ENCODE results near the gene LRFN3. TPM values are rescaled to one million over a fixed set of nuclear protein-coding genes. Genes with fewer than 3 reads are reported as not detected.
A peak's percentile ranks its signal among the peaks of the same experiment; 100 is the strongest.
"Not testable (repeated sequence)": the region's sequence is repeated elsewhere in the genome, so short reads cannot be mapped to it uniquely, and the experiment has no call there.

The LRFN3 gene
- total and polyA plus RNA-seq, 4 experiments from 2014 or later: 0.45 to 16.3 (median 9.0) TPM

- POLR2A ChIA-PET (ENCODE audit: partially characterized antibody): interaction anchor here (1.9 to 2.7 kb wide), 2 partner anchors 38 to 39 kb away, joined by 5 to 8 read pairs; no protein-coding TSS in a partner anchor
Measured at GRCh38 chr19:35891819-35892218, 44.4 kb upstream of the LRFN3 start.

GRCh38 chr19:35894342-35894741, 41.8 kb upstream of the LRFN3 start:
- intact Hi-C loops (cut with micrococcal nuclease): loop anchor here (10.0 kb wide), 1 partner anchor 220 kb away; the partner anchor contains the start of genes OVOL3, POLR2I and TBCB
- CTCF ChIA-PET (ENCODE audit: partially characterized antibody): interaction anchor here (1.1 to 3.8 kb wide), 3 partner anchors 13 to 38 kb away, joined by 3 to 18 read pairs (median 14); no protein-coding TSS in a partner anchor
- POLR2A ChIA-PET (ENCODE audit: partially characterized antibody): interaction anchor here (1.2 to 2.7 kb wide), 5 partner anchors 10 to 53 kb away, joined by 3 to 10 read pairs (median 4); no protein-coding TSS in a partner anchor
- no peak for DNase-seq
- H3K4me1 Mint-ChIP-seq: peaks cover 13 to 40% (median 18%) of the 10 kb centered on the region in 4 donors
- H3K36me3 ChIP-seq (ENCODE audit: insufficient read depth, low read length): peaks cover 55% of the 10 kb centered on the region
- peak overlapping the region in 3 of 7 donors; percentile 27 to 59 (median 37) for H3K27ac Mint-ChIP-seq
- no peak overlapping the region for H3K27ac ChIP-seq (ENCODE audit: low read depth, low read length)
- no peaks in the 10 kb centered on the region for H3K27me3 ChIP-seq (ENCODE audit: insufficient read depth, low read length)
- no peaks in the 10 kb centered on the region for H3K9me3 Mint-ChIP-seq
- H3K27me3 Mint-ChIP-seq: no peaks in the 10 kb centered on the region
- no peak overlapping the region for H3K4me3 Mint-ChIP-seq
- H3K4me1 ChIP-seq (ENCODE audit: insufficient read depth, low read length): peaks cover 35% of the 10 kb centered on the region
- no peak overlapping the region for H3K4me3 ChIP-seq (ENCODE audit: low read length in 2 of 2)
- H3K36me3 Mint-ChIP-seq: peaks cover 35 to 48% of the 10 kb centered on the region in 2 donors
- H3K9me3 ChIP-seq (ENCODE audit: control insufficient read depth in 1 of 2, low read length in 2 of 2): no peaks in the 10 kb centered on the region

More at GRCh38 chr19:35891819-35892218, 44.4 kb upstream of the LRFN3 start:
- CTCF ChIA-PET (ENCODE audit: partially characterized antibody): interaction anchor here (0.7 to 1.7 kb wide), 5 partner anchors 8 to 197 kb away, joined by 3 to 5 read pairs (median 3); no protein-coding TSS in a partner anchor
- Histone ChIP-seq H3K36me3 (ENCODE audit: insufficient read depth, low read length) (peaks cover 67% of the 10 kb centered on the region), H3K4me1 (ENCODE audit: insufficient read depth, low read length) (peaks cover 18% of the 10 kb centered on the region)
- not testable (repeated sequence) for H3K9me3 Mint-ChIP-seq; H3K4me3 Mint-ChIP-seq; H3K27ac ChIP-seq (ENCODE audit: low read depth, low read length); H3K27ac Mint-ChIP-seq; H3K4me3 ChIP-seq (ENCODE audit: low read length in 2 of 2); H3K27me3 Mint-ChIP-seq; H3K27me3 ChIP-seq (ENCODE audit: insufficient read depth, low read length); H3K9me3 ChIP-seq (ENCODE audit: control insufficient read depth in 1 of 2, low read length in 2 of 2); DNase-seq
- Mint-ChIP-seq H3K4me1 (peaks cover 5 to 23% (median 11%) of the 10 kb centered on the region in 4 donors), H3K36me3 (peaks cover 47 to 54% of the 10 kb centered on the region in 2 donors)
- intact Hi-C loops (cut with micrococcal nuclease): loop anchor here (10.0 kb wide), 1 partner anchor 223 kb away; the partner anchor contains the start of genes OVOL3, POLR2I and TBCB

DNA sequence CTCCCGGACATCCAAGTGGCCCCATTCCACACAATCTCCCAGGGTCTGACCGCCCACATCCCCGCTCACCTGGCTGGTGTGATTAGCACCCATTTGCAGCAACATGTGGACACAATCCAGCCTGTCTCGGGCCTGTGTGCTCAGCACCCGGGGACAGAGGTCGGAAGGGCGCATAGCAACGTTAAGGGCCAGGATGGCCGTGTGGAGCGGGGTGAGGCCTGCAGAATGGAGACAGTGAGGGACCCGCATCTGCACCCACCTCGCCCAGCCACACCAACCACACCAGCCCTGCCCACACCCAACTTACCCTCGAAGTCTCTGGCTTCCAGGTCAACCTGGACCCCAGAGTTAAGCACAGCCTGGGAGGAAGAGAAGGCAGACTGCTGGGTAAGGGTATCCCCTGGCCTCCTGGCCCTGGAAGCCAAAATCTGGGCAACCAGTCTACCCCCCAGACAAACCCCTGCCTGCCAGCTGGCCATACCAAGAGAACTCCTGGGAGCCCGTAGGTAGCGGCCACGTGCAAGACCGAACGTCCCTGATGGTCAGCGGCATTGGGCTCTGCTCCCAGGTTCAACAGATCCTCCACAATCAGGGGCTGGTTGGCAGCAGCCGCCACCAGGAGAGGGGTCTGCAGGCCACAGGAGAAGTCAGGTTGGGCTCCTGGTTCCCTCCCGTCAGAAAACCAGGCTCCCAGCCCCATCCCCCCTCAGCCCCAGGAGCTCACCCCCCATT, 40.1 kb upstream of the LRFN3 start:
- H3K27ac Mint-ChIP-seq: peak overlapping the region in 3 of 7 donors; percentile 13 to 92 (median 46)
- H3K4me1 Mint-ChIP-seq: peaks cover 10 to 43% (median 24%) of the 10 kb centered on the region in 4 donors
- Histone ChIP-seq H3K27ac (ENCODE audit: low read depth, low read length) (no peak overlapping the region), H3K9me3 (ENCODE audit: control insufficient read depth in 1 of 2, low read length in 2 of 2) (no peaks in the 10 kb centered on the region), H3K4me1 (ENCODE audit: insufficient read depth, low read length) (peaks cover 38% of the 10 kb centered on the region), H3K36me3 (ENCODE audit: insufficient read depth, low read length) (peaks cover 37% of the 10 kb centered on the region), H3K4me3 (ENCODE audit: low read length in 2 of 2) (no peak overlapping the region), H3K27me3 (ENCODE audit: insufficient read depth, low read length) (no peaks in the 10 kb centered on the region)
- no peaks in the 10 kb centered on the region for H3K9me3 Mint-ChIP-seq
- POLR2A ChIA-PET (ENCODE audit: partially characterized antibody): interaction anchor here (1.6 to 2.8 kb wide), 2 partner anchors 13 to 35 kb away, joined by 4 to 28 read pairs; no protein-coding TSS in a partner anchor
- peak overlapping the region in 6 of 8 donors; percentile 31 to 78 (median 68) for H3K4me3 Mint-ChIP-seq
- CTCF ChIA-PET (ENCODE audit: partially characterized antibody): interaction anchor here (1.9 to 3.8 kb wide), 2 partner anchors 14 to 35 kb away, joined by 9 to 14 read pairs; no protein-coding TSS in a partner anchor
- DNase-seq: no peak
- intact Hi-C loops (cut with micrococcal nuclease): loop anchor here (10.0 kb wide), 1 partner anchor 219 kb away; the partner anchor contains the start of genes OVOL3, POLR2I and TBCB
- peaks cover 24 to 39% of the 10 kb centered on the region in 2 donors for H3K36me3 Mint-ChIP-seq
- H3K27me3 Mint-ChIP-seq: no peaks in the 10 kb centered on the region

GRCh38 chr19:35896643-35897040, 39.5 kb upstream of the LRFN3 start:
- Mint-ChIP-seq H3K36me3 (peaks cover 23 to 36% of the 10 kb centered on the region in 2 donors), H3K27ac (peak overlapping the region in 2 of 7 donors; percentile 92 to 98), H3K4me3 (peak overlapping the region in 4 of 8 donors; percentile 17 to 52 (median 22)), H3K27me3 (no peaks in the 10 kb centered on the region), H3K4me1 (peaks cover 11 to 48% (median 26%) of the 10 kb centered on the region in 4 donors), H3K9me3 (no peaks in the 10 kb centered on the region)
- ChIA-PET CTCF (ENCODE audit: partially characterized antibody) (interaction anchor here (1.9 kb wide), 1 partner anchor 15 kb away, joined by 9 read pairs; no protein-coding TSS in a partner anchor), POLR2A (ENCODE audit: partially characterized antibody) (interaction anchor here (1.6 to 2.8 kb wide), 2 partner anchors 13 to 34 kb away, joined by 4 to 28 read pairs; no protein-coding TSS in a partner anchor)
- intact Hi-C loops (cut with micrococcal nuclease): loop anchor here (10.0 kb wide), 1 partner anchor 218 kb away; the partner anchor contains the start of genes OVOL3, POLR2I and TBCB
- H3K27me3 ChIP-seq (ENCODE audit: insufficient read depth, low read length): no peaks in the 10 kb centered on the region
- H3K4me3 ChIP-seq (ENCODE audit: low read length in 2 of 2): no peak overlapping the region
- H3K36me3 ChIP-seq (ENCODE audit: insufficient read depth, low read length): peaks cover 36% of the 10 kb centered on the region
- H3K9me3 ChIP-seq (ENCODE audit: control insufficient read depth in 1 of 2, low read length in 2 of 2): no peaks in the 10 kb centered on the region
- no peak for DNase-seq
- peaks cover 44% of the 10 kb centered on the region for H3K4me1 ChIP-seq (ENCODE audit: insufficient read depth, low read length)
- H3K27ac ChIP-seq (ENCODE audit: low read depth, low read length): no peak overlapping the region

DNA sequence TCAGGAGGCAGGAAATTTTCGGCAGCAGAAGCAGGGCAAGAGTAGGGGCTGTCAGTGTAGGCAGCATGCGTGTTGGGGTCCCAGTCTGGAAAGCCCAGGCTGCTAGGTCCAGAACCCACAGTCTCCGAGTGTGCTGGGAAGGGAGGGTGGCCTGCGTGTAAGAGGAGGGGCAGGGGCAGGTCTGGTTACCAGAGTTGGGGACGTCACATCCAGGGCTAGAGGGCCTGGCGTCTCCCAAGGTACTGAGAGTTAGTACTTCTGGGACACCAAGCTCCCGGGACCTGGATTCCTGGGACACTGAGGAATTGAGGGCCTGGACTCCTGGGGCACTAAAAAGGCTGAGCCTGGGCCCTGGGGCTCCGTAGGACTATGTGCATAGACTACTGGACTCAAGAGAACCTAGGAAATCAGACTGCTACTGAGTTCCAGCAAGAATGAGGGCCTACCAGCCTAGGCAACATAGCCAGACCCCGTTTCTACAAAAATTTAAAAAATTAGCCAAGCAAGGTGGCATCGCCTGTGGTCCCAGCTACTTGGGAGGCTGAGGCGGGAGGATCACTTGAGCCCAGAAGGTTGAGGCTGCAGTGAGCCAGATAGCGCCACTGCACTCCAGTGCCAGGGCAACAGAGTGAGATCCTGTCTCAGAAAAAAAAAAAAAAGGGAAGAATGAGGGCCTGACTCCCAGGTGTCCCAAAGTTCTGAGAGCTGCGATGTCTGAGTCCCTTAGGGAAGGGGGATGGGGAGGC, 38.3 kb upstream of the LRFN3 start:
- intact Hi-C loops (cut with micrococcal nuclease): loop anchor here (10.0 kb wide), 1 partner anchor 217 kb away; the partner anchor contains the start of genes OVOL3, POLR2I and TBCB
- H3K9me3 ChIP-seq (ENCODE audit: control insufficient read depth in 1 of 2, low read length in 2 of 2): no peaks in the 10 kb centered on the region
- DNase-seq: no peak
- H3K36me3 Mint-ChIP-seq: peaks cover 18 to 38% of the 10 kb centered on the region in 2 donors
- peak overlapping the region; percentile 79 to 98 (median 90) for H3K27ac Mint-ChIP-seq
- peak overlapping the region; percentile 84 to 96 for H3K4me3 ChIP-seq (ENCODE audit: low read length in 2 of 2)
- H3K4me1 Mint-ChIP-seq: peaks cover 18 to 55% (median 37%) of the 10 kb centered on the region in 4 donors
- H3K4me1 ChIP-seq (ENCODE audit: insufficient read depth, low read length): peaks cover 54% of the 10 kb centered on the region
- no peaks in the 10 kb centered on the region for H3K27me3 Mint-ChIP-seq
- H3K9me3 Mint-ChIP-seq: no peaks in the 10 kb centered on the region
- H3K4me3 Mint-ChIP-seq: peak overlapping the region; percentile 94 to 100 (median 98)
- no peaks in the 10 kb centered on the region for H3K27me3 ChIP-seq (ENCODE audit: insufficient read depth, low read length)
- peak overlapping the region; percentile 100 for H3K27ac ChIP-seq (ENCODE audit: low read depth, low read length)
- POLR2A ChIA-PET (ENCODE audit: partially characterized antibody): interaction anchor here (0.6 to 2.8 kb wide), 8 partner anchors 10 to 264 kb away, joined by 3 to 28 read pairs (median 3); no protein-coding TSS in a partner anchor
- H3K36me3 ChIP-seq (ENCODE audit: insufficient read depth, low read length): peaks cover 32% of the 10 kb centered on the region
- CTCF ChIA-PET (ENCODE audit: partially characterized antibody): interaction anchor here (0.9 to 1.9 kb wide), 3 partner anchors 15 to 33 kb away, joined by 3 to 9 read pairs (median 5); no protein-coding TSS in a partner anchor

DNA sequence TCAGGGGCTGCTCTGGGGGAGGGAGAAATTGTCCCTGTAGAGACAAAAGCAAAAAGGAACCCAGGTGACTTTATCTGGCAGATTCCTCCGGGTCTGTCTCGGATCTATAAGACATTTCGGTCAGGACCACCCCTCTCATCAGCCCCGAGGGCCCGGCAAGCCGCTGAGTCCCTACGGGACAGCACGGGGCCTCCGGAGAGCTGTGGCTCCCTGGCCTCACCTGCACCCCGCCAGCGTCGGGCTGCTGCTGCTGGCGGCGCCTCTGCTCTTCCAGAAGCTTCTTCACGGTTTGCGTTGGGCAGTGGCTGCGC, 37.7 kb upstream of the LRFN3 start:
- H3K9me3 ChIP-seq (ENCODE audit: control insufficient read depth in 1 of 2, low read length in 2 of 2): no peaks in the 10 kb centered on the region
- H3K27me3 ChIP-seq (ENCODE audit: insufficient read depth, low read length): no peaks in the 10 kb centered on the region
- no peak for DNase-seq
- peak overlapping the region; percentile 94 to 100 (median 98) for H3K4me3 Mint-ChIP-seq
- ChIA-PET CTCF (ENCODE audit: partially characterized antibody) (interaction anchor here (0.9 kb wide), 1 partner anchor 16 kb away, joined by 5 read pairs; no protein-coding TSS in a partner anchor), POLR2A (ENCODE audit: partially characterized antibody) (interaction anchor here (0.6 to 2.8 kb wide), 8 partner anchors 9 to 265 kb away, joined by 3 to 28 read pairs (median 3); no protein-coding TSS in a partner anchor)
- intact Hi-C loops (cut with micrococcal nuclease): loop anchor here (10.0 kb wide), 1 partner anchor 216 kb away; the partner anchor contains the start of genes OVOL3, POLR2I and TBCB
- no peaks in the 10 kb centered on the region for H3K27me3 Mint-ChIP-seq
- peaks cover 16 to 61% (median 42%) of the 10 kb centered on the region in 4 donors for H3K4me1 Mint-ChIP-seq
- peaks cover 27% of the 10 kb centered on the region for H3K36me3 ChIP-seq (ENCODE audit: insufficient read depth, low read length)
- H3K36me3 Mint-ChIP-seq: peaks cover 13 to 37% of the 10 kb centered on the region in 2 donors
- H3K4me3 ChIP-seq (ENCODE audit: low read length in 2 of 2): peak overlapping the region; percentile 84 to 96
- H3K27ac Mint-ChIP-seq: peak overlapping the region; percentile 92 to 99 (median 98)
- H3K27ac ChIP-seq (ENCODE audit: low read depth, low read length): peak overlapping the region; percentile 100
- no peaks in the 10 kb centered on the region for H3K9me3 Mint-ChIP-seq
- peaks cover 57% of the 10 kb centered on the region for H3K4me1 ChIP-seq (ENCODE audit: insufficient read depth, low read length)

Data from CD4-positive, alpha-beta memory T cell (primary cell).